Heart right ventricle (tissue), 16 donors: ENCODE data around the gene UBE2D1. TPM values are rescaled to one million over a fixed set of nuclear protein-coding genes. Genes with fewer than 3 reads are reported as not detected.

Experiments used
- ATAC-seq, 8 donors: fragments of 200-7000 bp; cut with Tn5 transposase; one replicate each; pipeline ENCODE4 v1.9.1; 2020; ENCODE audit warnings: mild to moderate bottlenecking in 8 of 8, moderate library complexity in 8 of 8, moderate number of reproducible peaks in 1 of 8
- DNase-seq, 2 donors: peaks; one replicate each; pipeline ENCODE4 v3.0.0-alpha.2; 2020
- H3K27ac ChIP-seq, 10 donors: fragments of 200-600 bp; sonication (generic) in 2 of 10; one replicate each; pipeline versions ENCODE4 v1.5.0 to v1.8.0; 2020 to 2022; ENCODE audit warnings: mild to moderate bottlenecking in 3 of 10
- H3K27me3 ChIP-seq, 7 donors: fragments of 200-600 bp; one replicate each; pipeline ENCODE4 v1.8.0; 2021 to 2022; ENCODE audit warnings: mild to moderate bottlenecking in 2 of 7
- H3K36me3 ChIP-seq, 9 donors: fragments of 200-600 bp; sonication (generic) in 1 of 9; one replicate each; pipeline versions ENCODE4 v1.5.0 to v1.8.0; 2020 to 2022; ENCODE audit warnings: mild to moderate bottlenecking in 2 of 9
- H3K4me1 ChIP-seq, 9 donors: fragments of 200-600 bp; sonication (generic) in 1 of 9; one replicate each; pipeline versions ENCODE4 v1.5.0 to v1.8.0; 2020 to 2022; ENCODE audit warnings: mild to moderate bottlenecking in 4 of 9
- H3K4me3 ChIP-seq, 10 donors: fragments of 200-600 bp; sonication (generic) in 2 of 10; one replicate each; pipeline versions ENCODE4 v1.5.0 to v1.8.0; 2020 to 2022; ENCODE audit warnings: mild to moderate bottlenecking in 7 of 10, moderate library complexity in 2 of 10
- H3K9me3 ChIP-seq, 11 donors: fragments of 200-600 bp in 10 of 11; sonication (generic) in 2 of 11; one replicate each; pipeline versions ENCODE4 v1.5.0 to v1.8.0; 2013 to 2022; ENCODE audit warnings: mild to moderate bottlenecking in 2 of 11, control low read depth in 1 of 11, moderate library complexity in 1 of 11
- CTCF ChIP-seq, 9 donors: fragments of 200-600 bp; sonication (generic) in 2 of 9; IDR thresholded peaks; one replicate each; pipeline versions ENCODE4 v1.5.0 to v1.8.0; 2021 to 2022; ENCODE audit warnings: antibody characterized with exemption in 9 of 9, mild to moderate bottlenecking in 5 of 9, moderate library complexity in 1 of 9
- WGBS, 2 donors: extraction: QIAGEN DNeasy Blood & Tissue Kit; methylation state at CpG; one replicate each; pipeline ENCODE4 v1.1.7; 2013; ENCODE audit warnings: inconsistent platforms in 1 of 2; 5-methylcytosine and 5-hydroxymethylcytosine counted together
- intact Hi-C, 10 donors: fragments of 100-400 bp; cut with DNase I; formaldehyde crosslinking; loops; one replicate each; pipeline versions ENCODE4 v1.11.1 to v1.14.2; 2022
- polyA plus RNA-seq, 2 donors: library from polyadenylated mRNA; stranded (reverse); fragments of 200-250 nt; gene quantifications; one replicate each; pipeline ENCODE4 v1.2.3, GENCODE V29; 2013
- total RNA-seq, 10 donors: library from RNA; stranded (reverse); fragmentation: NEBNext Ultra II Directional in 3 of 10; extraction: Animal tissue kit (Norgen Biotek cat#: 25700) in 3 of 10; gene quantifications; one replicate each; pipeline versions ENCODE4 v1.2.1 to v1.2.4, GENCODE V29; 2021 to 2023
- donor health status: Arrhythmogenic right ventricular cardiomyopathy.
- donor health status: ischemic (EF 13 %, LVEDD 7.1; RV severe dilation, severe dysfunction).
- donor health status: healthy with polysubstance abuse.
- donor health status: DM: no; HTN: yes; CAD: no.
- donor health status: DM: no; HTN: no; CAD: no.
- donor health status: ischemic (EF 25% LVEDD 6.9; RV normal size, moderate dysfunction).
- donor health status: ischemic (EF 25% LVEDD 5.7; RV mildly dilated, moderate dysfunction).
- donor health status: healthy.
- donor health status: DM: yes; HTN: yes; CAD: no.
- donor health status: Ischemic cardiomyopathy.
- donor health status: ischemic (EF 35%, LVEDD 5.7; RV mildly dilated, moderate dysfunction).
- donor health status: nonischemic (EF 11% LVEDD 7.7; RV severe dilation, severe dysfunction).
- donor health status: DM: yes; HTN: yes; CAD: no.
- donor health status: PGD.
- donor health status: ischemic (EF 29% LVEDD 5.4; RV normal size, mild dysfunction).
- donor health status: nonischemic (EF 23%, LVEDD 6.1; RV moderate dilation, normal function).

Gene UBE2D1
- total and polyA plus RNA-seq, 12 donors, result 12.2 to 71.0 (median 59.5) TPM

- Histone ChIP-seq H3K27me3 (no peaks in the 10 kb centered on the region), H3K4me1 (peaks cover 0 to 34% (median 22%) of the 10 kb centered on the region in 9 donors), H3K36me3 (peaks cover 0 to 38% (median 24%) of the 10 kb centered on the region in 9 donors), H3K4me3 (peak within 1 kb of the TSS; percentile 56 to 98 (median 85)), H3K27ac (peak within 1 kb of the TSS; percentile 57 to 98 (median 93)), H3K9me3 (no peaks in the 10 kb centered on the region)
- DNase-seq (peak; percentile 97 to 98), ATAC-seq (peak; percentile 97 to 100 (median 99))
- intact Hi-C loops, result loop anchor here (1.0 to 10.0 kb wide), 7 partner anchors 48 to 210 kb away; partner anchors contain the start of gene UBE2D1 (in 9 of the 10)
- TF ChIP-seq CTCF (IDR thresholded peaks at IDR 0.05), result peak in 6 of 9 donors; percentile 52 to 74 (median 58)
- WGBS, 2 donors, result 1% methylated on average over 63 to 65 of the region's 65 CpGs
These were observed 50.4 kb downstream of the UBE2D1 start, which contains the start of gene TFAM for GRCh38 chr10:58384999-58385783. Gene TFAM (plus strand): TSS chr10:58385410. CDS start chr10:58385548, 138 bp downstream.

DNA sequence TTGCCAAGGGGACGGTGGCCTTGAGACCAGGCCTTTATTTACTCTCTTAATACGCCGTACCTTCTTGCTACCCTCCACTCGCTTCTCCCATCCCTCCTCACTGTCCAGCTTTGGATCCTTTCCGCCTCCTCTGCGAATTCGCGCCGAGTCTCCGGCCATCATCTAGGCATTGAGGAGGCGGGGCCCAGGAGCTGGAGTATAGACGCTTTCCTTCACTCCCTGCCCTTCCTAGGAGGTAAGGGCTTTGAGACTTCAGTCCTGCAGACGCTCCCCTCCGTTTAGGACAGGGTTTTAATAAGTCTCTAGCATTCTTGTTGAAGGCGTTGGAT is 50.9 kb downstream of the UBE2D1 start:
- Histone ChIP-seq H3K4me1 (peaks cover 0 to 34% (median 22%) of the 10 kb centered on the region in 9 donors), H3K36me3 (peaks cover 0 to 43% (median 27%) of the 10 kb centered on the region in 9 donors), H3K27me3 (no peaks in the 10 kb centered on the region), H3K9me3 (no peaks in the 10 kb centered on the region), H3K27ac (peak overlapping the region; percentile 10 to 98 (median 93)), H3K4me3 (peak overlapping the region; percentile 56 to 98 (median 85))
- WGBS, 2 donors, result 1% methylated on average over 15 of the region's 15 CpGs
- DNase-seq (peak in 1 of 2 donors; percentile 13), ATAC-seq (peak in 5 of 8 donors; percentile 6 to 22 (median 14))
- TF ChIP-seq CTCF (IDR thresholded peaks at IDR 0.05), result no peak
- intact Hi-C loops, result loop anchor here in 9 of 10 donors (2.0 to 10.0 kb wide), 6 partner anchors 48 to 211 kb away; partner anchors contain the start of gene UBE2D1 (in 8 of the 9)

- H3K27ac ChIP-seq, result no peak overlapping the region
- no peak overlapping the region for H3K4me3 ChIP-seq
- intact Hi-C loops, result loop anchor here in 7 of 10 donors (5.0 to 10.0 kb wide), 5 partner anchors 52 to 214 kb away; partner anchors contain the start of gene UBE2D1 (in 4 of the 7)
- peaks cover 0 to 76% (median 32%) of the 10 kb centered on the region in 9 donors for H3K36me3 ChIP-seq
- H3K9me3 ChIP-seq, result no peaks in the 10 kb centered on the region
- H3K27me3 ChIP-seq, result no peaks in the 10 kb centered on the region
- no peak for ATAC-seq
- 94 to 96% methylated on average over 3 of the region's 3 CpGs for WGBS, 2 donors
- no peak for DNase-seq
- H3K4me1 ChIP-seq, result peaks cover 0 to 27% (median 20%) of the 10 kb centered on the region in 9 donors
- TF ChIP-seq CTCF (IDR thresholded peaks at IDR 0.05), result no peak
These were observed 54.2 kb downstream of the UBE2D1 start for GRCh38 chr10:58389024-58389423.

- no peaks in the 10 kb centered on the region for H3K27me3 ChIP-seq
- H3K4me3 ChIP-seq, result no peak overlapping the region
- no peaks in the 10 kb centered on the region for H3K9me3 ChIP-seq
- TF ChIP-seq CTCF (IDR thresholded peaks at IDR 0.05), result peak in 2 of 9 donors; percentile 10 to 14
- peaks cover 0 to 100% (median 41%) of the 10 kb centered on the region in 9 donors for H3K36me3 ChIP-seq
- no peaks in the 10 kb centered on the region for H3K4me1 ChIP-seq
- H3K27ac ChIP-seq, result no peak overlapping the region
- no peak for ATAC-seq
- intact Hi-C loops, result loop anchor here in 2 of 10 donors (5.0 to 10.0 kb wide), 2 partner anchors 89 to 216 kb away; no protein-coding TSS in a partner anchor
- no peak for DNase-seq
- WGBS, 2 donors, result 80 to 91% methylated on average over 2 of the region's 2 CpGs
These were observed 58.5 kb downstream of the UBE2D1 start for GRCh38 chr10:58393317-58393716.
